Measurements from ENCODE around the gene PTS.

GRCh38 chr11:112277941-112278340, 51.7 kb downstream of the PTS start:
- TF ChIP-seq CTCF (conservative IDR thresholded peaks at IDR 0.05 in 1 of 2, IDR thresholded peaks at IDR 0.05 in 1 of 2; ENCODE audit: extremely low read depth in 1 of 2, insufficient read depth in 1 of 2, low read depth in 1 of 2, low read length in 2 of 2) (no peak), EZH2 (IDR thresholded peaks at IDR 0.05; ENCODE audit: borderline replicate concordance, low read length) (no peak)

Measured in mammary epithelial cell (primary cell).